Measurements from ENCODE around the gene STUB1. TPM values are rescaled to one million over a fixed set of nuclear protein-coding genes. Genes with fewer than 3 reads are reported as not detected.

STUB1 gene
- total RNA-seq, 1 experiment from 2014 or later = 102 TPM

DNA sequence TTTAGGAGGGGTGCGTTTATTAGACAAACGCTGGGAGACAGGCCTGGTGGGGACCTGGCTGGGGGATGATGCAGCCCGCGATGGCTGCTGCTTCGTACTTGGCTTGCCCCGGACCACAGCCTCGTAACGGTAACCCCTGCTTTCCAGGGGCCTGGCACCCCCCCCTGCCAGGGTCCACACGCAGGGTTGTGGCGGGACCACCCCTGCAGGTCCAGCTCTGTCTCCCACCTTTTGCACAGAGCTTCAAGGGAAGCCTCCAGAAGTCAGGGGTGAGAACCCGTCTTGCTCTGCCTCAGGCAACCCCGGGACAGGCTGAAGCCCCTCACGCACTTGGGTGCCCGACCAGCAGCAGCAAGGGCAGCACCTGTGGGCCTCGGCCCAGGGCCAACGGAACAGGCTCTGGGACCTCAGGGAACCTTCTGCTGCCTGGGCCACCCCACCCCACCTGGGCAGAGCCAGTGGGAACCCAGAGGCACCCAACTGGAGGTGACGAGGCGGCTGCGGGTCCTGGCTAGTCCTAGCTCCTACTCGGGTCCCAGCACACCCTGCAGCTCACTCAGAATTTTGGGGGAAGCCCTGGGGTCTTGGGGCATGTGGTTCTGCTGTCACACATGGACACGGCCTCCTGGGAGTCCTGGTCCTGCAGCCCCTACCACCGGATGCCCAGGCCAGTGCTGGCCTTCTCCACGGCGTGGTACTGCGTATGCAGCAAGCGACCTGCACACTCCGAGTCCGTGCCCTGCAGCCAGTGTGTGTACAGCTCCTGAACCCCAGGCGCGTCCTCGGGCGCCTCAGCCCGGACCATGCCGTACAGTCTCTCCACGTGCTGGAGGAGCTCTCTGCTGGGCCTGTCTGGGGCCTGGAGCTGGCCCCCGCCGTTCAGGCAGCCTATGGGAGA is 49.8 kb downstream of the STUB1 start:
- Histone ChIP-seq H4K8ac (replicated peaks; ENCODE audit: insufficient read length, low read depth, low read length) (no peak overlapping the region), H4K5ac (ENCODE audit: insufficient read length, low read depth, low read length) (no peak overlapping the region), H2AFZ (ENCODE audit: low read length) (no peak overlapping the region), H4K20me1 (ENCODE audit: control insufficient read depth, insufficient read depth, insufficient read length) (no peaks in the 10 kb centered on the region), H3K23ac (ENCODE audit: insufficient read length, low read depth, low read length) (no peak overlapping the region), H2BK5ac (ENCODE audit: insufficient read length, low read length) (no peak overlapping the region), H3K9me3 (ENCODE audit: control insufficient read depth, low read depth, low read length) (no peaks in the 10 kb centered on the region), H3K9ac (ENCODE audit: extremely low read depth, insufficient read length, low read length) (no peak overlapping the region), H2BK20ac (ENCODE audit: low read depth, low read length, poor library complexity, severe bottlenecking) (no peak overlapping the region), H3K23me2 (ENCODE audit: insufficient read length, low read depth, low read length, poor library complexity, severe bottlenecking) (peaks cover 11% of the 10 kb centered on the region), H2BK120ac (ENCODE audit: low read depth, low read length, poor library complexity, severe bottlenecking) (no peak overlapping the region), H3K27ac (ENCODE audit: insufficient read length, low read depth, low read length) (no peak overlapping the region), H3K4me2 (ENCODE audit: insufficient read depth, insufficient read length, low read length) (no peak overlapping the region), H2BK15ac (ENCODE audit: low read depth, low read length) (no peak overlapping the region; the same call in 1 of the 2 replicates), H3K79me1 (ENCODE audit: insufficient read depth, low read depth, low read length, poor library complexity, severe bottlenecking) (no peaks in the 10 kb centered on the region), H3K14ac (ENCODE audit: insufficient read depth, low read length) (no peak overlapping the region), H4K91ac (ENCODE audit: insufficient read length, low read depth, low read length) (no peak overlapping the region), H3K27me3 (ENCODE audit: insufficient read depth, low read length) (no peaks in the 10 kb centered on the region), H2AK5ac (ENCODE audit: insufficient read length, low read length) (no peak overlapping the region), H3T11ph (ENCODE audit: low read length) (no peak overlapping the region), H3K79me2 (ENCODE audit: insufficient read depth, low read length) (no peaks in the 10 kb centered on the region), H3K56ac (ENCODE audit: insufficient read length, low read depth, low read length) (no peak overlapping the region), H2BK12ac (ENCODE audit: insufficient read length, low read depth, low read length) (no peak overlapping the region), H3K18ac (ENCODE audit: insufficient read length, low read depth, low read length) (no peak overlapping the region), H3K4me1 (ENCODE audit: insufficient read depth, low read length) (no peaks in the 10 kb centered on the region), H3K4ac (ENCODE audit: low read depth, low read length) (no peak overlapping the region)
- no peak for DNase-seq
- no peak overlapping the region; a peak in 1 of 5 replicates for H3K4me3 Mint-ChIP-seq
- no peaks in the 10 kb centered on the region for H3K4me1 Mint-ChIP-seq
- H3K36me3 Mint-ChIP-seq (ENCODE audit: insufficient read depth in 1 of 3, low read depth in 3 of 3) = peaks cover 0 to 12% (median 4%) of the 10 kb centered on the region in 3 experiments; a peak in 4 of 7 replicates
- WGBS (ENCODE audit: extremely low coverage, insufficient read length, low lambda C conversion rate) = no CpG with 5 or more reads among the region's 37 CpGs
- H3K27me3 Mint-ChIP-seq (ENCODE audit: low read depth) = peaks cover 12% of the 10 kb centered on the region
- H3K27ac Mint-ChIP-seq = no peak overlapping the region
- TF ChIP-seq, protein P1, sequence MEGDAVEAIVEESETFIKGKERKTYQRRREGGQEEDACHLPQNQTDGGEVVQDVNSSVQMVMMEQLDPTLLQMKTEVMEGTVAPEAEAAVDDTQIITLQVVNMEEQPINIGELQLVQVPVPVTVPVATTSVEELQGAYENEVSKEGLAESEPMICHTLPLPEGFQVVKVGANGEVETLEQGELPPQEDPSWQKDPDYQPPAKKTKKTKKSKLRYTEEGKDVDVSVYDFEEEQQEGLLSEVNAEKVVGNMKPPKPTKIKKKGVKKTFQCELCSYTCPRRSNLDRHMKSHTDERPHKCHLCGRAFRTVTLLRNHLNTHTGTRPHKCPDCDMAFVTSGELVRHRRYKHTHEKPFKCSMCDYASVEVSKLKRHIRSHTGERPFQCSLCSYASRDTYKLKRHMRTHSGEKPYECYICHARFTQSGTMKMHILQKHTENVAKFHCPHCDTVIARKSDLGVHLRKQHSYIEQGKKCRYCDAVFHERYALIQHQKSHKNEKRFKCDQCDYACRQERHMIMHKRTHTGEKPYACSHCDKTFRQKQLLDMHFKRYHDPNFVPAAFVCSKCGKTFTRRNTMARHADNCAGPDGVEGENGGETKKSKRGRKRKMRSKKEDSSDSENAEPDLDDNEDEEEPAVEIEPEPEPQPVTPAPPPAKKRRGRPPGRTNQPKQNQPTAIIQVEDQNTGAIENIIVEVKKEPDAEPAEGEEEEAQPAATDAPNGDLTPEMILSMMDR (conservative IDR thresholded peaks at IDR 0.05) = no peak
- no peaks in the 10 kb centered on the region for H3K9me3 Mint-ChIP-seq

All from H9 (cell line).